ENCODE measurements around the gene KCNAB1. TPM values are rescaled to one million over a fixed set of nuclear protein-coding genes. Genes with fewer than 3 reads are reported as not detected.

Gene KCNAB1
- total and polyA plus RNA-seq, 2 of the 8 experiments (the other 6 are each of a cell fraction or from before 2014, with no cell fraction given): 0.51 to 2.3 TPM

DNA sequence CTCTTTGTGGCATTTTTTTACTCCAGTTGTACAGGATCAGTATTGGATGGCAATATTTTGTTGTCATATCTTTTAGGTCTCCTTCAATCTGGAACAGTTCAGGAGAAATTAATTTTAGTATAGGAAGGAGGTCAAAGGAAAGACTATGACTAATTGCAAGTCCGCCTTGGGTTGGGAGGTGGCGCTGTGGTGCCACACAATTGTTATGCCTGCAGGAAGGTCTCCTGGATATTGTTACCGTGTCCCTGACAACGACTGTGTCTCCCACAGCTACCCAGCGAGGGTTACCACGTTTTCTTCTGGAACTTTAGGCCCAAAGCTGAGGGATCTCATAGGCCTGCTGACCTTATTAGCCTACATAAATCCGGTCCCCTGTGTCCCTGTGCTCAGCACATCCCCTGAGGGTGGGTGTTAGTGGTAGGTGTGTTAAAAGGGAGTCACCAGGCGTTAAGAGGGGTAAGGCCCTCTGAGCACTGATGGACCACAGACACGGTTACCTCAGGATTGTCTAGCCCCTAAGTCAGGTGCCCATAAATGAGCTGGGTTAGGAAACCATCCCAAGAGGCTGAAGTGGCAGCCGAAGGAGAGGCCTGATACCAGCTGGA lies 31.5 kb downstream of the KCNAB1 start:
- no peak for TF ChIP-seq NRF1 (IDR thresholded peaks at IDR 0.05; ENCODE audit: low read depth, low read length)
- no peak for TF ChIP-seq TEAD4 (IDR thresholded peaks at IDR 0.05; ENCODE audit: low read depth, low read length)
- no peak for TF ChIP-seq EZH2 (IDR thresholded peaks at IDR 0.05; ENCODE audit: low read depth, low read length, severe bottlenecking)
- TF ChIP-seq CBX5 (IDR thresholded peaks at IDR 0.05; ENCODE audit: low read depth, low read length): no peak
- TF ChIP-seq TAF1 (IDR thresholded peaks at IDR 0.05; ENCODE audit: low read depth, low read length): no peak
- TF ChIP-seq RAD21 (IDR thresholded peaks at IDR 0.05 in 1 of 2, conservative IDR thresholded peaks at IDR 0.05 in 1 of 2; ENCODE audit: low read depth in 2 of 2, low read length in 2 of 2): peak; percentile 95 to 97
- TF ChIP-seq, protein P1, sequence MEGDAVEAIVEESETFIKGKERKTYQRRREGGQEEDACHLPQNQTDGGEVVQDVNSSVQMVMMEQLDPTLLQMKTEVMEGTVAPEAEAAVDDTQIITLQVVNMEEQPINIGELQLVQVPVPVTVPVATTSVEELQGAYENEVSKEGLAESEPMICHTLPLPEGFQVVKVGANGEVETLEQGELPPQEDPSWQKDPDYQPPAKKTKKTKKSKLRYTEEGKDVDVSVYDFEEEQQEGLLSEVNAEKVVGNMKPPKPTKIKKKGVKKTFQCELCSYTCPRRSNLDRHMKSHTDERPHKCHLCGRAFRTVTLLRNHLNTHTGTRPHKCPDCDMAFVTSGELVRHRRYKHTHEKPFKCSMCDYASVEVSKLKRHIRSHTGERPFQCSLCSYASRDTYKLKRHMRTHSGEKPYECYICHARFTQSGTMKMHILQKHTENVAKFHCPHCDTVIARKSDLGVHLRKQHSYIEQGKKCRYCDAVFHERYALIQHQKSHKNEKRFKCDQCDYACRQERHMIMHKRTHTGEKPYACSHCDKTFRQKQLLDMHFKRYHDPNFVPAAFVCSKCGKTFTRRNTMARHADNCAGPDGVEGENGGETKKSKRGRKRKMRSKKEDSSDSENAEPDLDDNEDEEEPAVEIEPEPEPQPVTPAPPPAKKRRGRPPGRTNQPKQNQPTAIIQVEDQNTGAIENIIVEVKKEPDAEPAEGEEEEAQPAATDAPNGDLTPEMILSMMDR (IDR thresholded peaks at IDR 0.05; ENCODE audit: control extremely low read depth in 1 of 3, insufficient read depth in 1 of 3, low read depth in 1 of 3, low read length in 3 of 3): peak; percentile 90 to 93 (median 91)
- TF ChIP-seq, protein P2, sequence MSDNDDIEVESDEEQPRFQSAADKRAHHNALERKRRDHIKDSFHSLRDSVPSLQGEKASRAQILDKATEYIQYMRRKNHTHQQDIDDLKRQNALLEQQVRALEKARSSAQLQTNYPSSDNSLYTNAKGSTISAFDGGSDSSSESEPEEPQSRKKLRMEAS (IDR thresholded peaks at IDR 0.05): peak; percentile 61
- no peak for TF ChIP-seq TAF7 (optimal IDR thresholded peaks at IDR 0.05; ENCODE audit: borderline replicate concordance, low read depth, low read length)
- POLR2A ChIA-PET (ENCODE audit: partially characterized antibody): interaction anchor here (1.1 kb wide), 1 partner anchor 358 kb away, joined by 3 read pairs; no protein-coding TSS in a partner anchor
- H3K23ac ChIP-seq (ENCODE audit: insufficient read length): no peak overlapping the region
- no peaks in the 10 kb centered on the region for H3K27me3 ChIP-seq (replicated peaks in 1 of 4; ENCODE audit: control insufficient read depth in 3 of 4, extremely low read depth in 1 of 4, insufficient read depth in 3 of 4, low read length in 3 of 4)
- H3K79me2 ChIP-seq (ENCODE audit: control insufficient read depth in 1 of 2, insufficient read depth in 2 of 2, low read length in 2 of 2): no peaks in the 10 kb centered on the region
- no peak overlapping the region for H3K9ac ChIP-seq (replicated peaks in 1 of 4; ENCODE audit: extremely low read depth in 1 of 4, low read depth in 3 of 4, low read length in 3 of 4)
- H2BK15ac ChIP-seq (ENCODE audit: low read length): no peak overlapping the region
- FAIRE-seq (peak; percentile 92), DNase-seq (ENCODE audit: low read depth in 1 of 2, low spot score in 2 of 2) (peak; percentile 63 to 83)
- no peaks in the 10 kb centered on the region for H3K36me3 ChIP-seq (ENCODE audit: control insufficient read depth in 2 of 4, insufficient read depth in 4 of 4, low read length in 3 of 4)
- H2BK12ac ChIP-seq (ENCODE audit: low read depth, low read length): peak overlapping the region; percentile 11; the same call in 1 of the 2 replicates
- H4K91ac ChIP-seq (replicated peaks; ENCODE audit: insufficient read length, low read length): no peak overlapping the region
- no peak overlapping the region for H3K4ac ChIP-seq (replicated peaks; ENCODE audit: insufficient read length, low read depth, low read length)
- no peak overlapping the region for H2AK5ac ChIP-seq (ENCODE audit: low read depth, low read length)
- peaks cover 5 to 6% of the 10 kb centered on the region in 2 experiments for H3K9me3 ChIP-seq (ENCODE audit: insufficient read depth in 2 of 2, low read depth in 1 of 2, low read length in 1 of 2)
- no peak overlapping the region for H3K14ac ChIP-seq (ENCODE audit: insufficient read length)
- H2BK120ac ChIP-seq (replicated peaks; ENCODE audit: low read depth, low read length): no peak overlapping the region
- H2AFZ ChIP-seq (ENCODE audit: low read length): peak overlapping the region; percentile 99
- no peak overlapping the region for H4K5ac ChIP-seq (ENCODE audit: insufficient read length, low read depth, low read length)
- H3K18ac ChIP-seq (ENCODE audit: extremely low read depth, low read length): no peak overlapping the region
- H4K8ac ChIP-seq (ENCODE audit: extremely low read depth, insufficient read depth, low read length): peak overlapping the region; percentile 45; the same call in 1 of the 2 replicates
- H3K4me2 ChIP-seq (ENCODE audit: insufficient read depth in 1 of 2, low read depth in 2 of 2, low read length in 2 of 2): 0 out of 4 replicates have a peak overlapping the region, but pooled peaks of 1 of the 2 experiments have one; percentile 35
- H3K4me1 ChIP-seq (replicated peaks in 1 of 4; ENCODE audit: control insufficient read depth in 3 of 4, insufficient read depth in 4 of 4, low read length in 3 of 4): no peaks in the 10 kb centered on the region
- H3K27ac ChIP-seq (ENCODE audit: low read depth, low read length): no peak overlapping the region
- 32% methylated on average over 9 of the region's 10 CpGs; no CpG with 5 or more reads in 1 of the 2 experiments for WGBS, 2 experiments (ENCODE audit: extremely low coverage in 1 of 2, insufficient coverage in 1 of 2, insufficient read length in 1 of 2, insufficient replicate concordance in 2 of 2, low coverage in 1 of 2, low lambda C conversion rate in 2 of 2, missing lambda C conversion rate in 1 of 2)
- H3K79me1 ChIP-seq (ENCODE audit: low read depth, low read length): no peaks in the 10 kb centered on the region
- H3K23me2 ChIP-seq (ENCODE audit: low read depth, low read length): peaks cover 2% of the 10 kb centered on the region; the same call in 1 of the 2 replicates
- H3K4me3 ChIP-seq (ENCODE audit: extremely low read depth in 1 of 4, insufficient read depth in 2 of 4, low read depth in 3 of 4, low read length in 4 of 4): no peak overlapping the region
- H2BK5ac ChIP-seq (ENCODE audit: low read depth, low read length): no peak overlapping the region
- CTCF ChIA-PET (ENCODE audit: partially characterized antibody): interaction anchor here (0.6 to 10.5 kb wide), 85 partner anchors 8 to 985 kb away, joined by 3 to 138 read pairs (median 5); partner anchors contain the start of genes SSR3 and TIPARP
- H4K20me1 ChIP-seq (replicated peaks in 1 of 2; ENCODE audit: control insufficient read depth in 1 of 2, insufficient read depth in 2 of 2, low read length in 2 of 2): no peaks in the 10 kb centered on the region
- H2BK20ac ChIP-seq (ENCODE audit: low read length): no peak overlapping the region
- no peak overlapping the region for H3K56ac ChIP-seq (replicated peaks; ENCODE audit: insufficient read length, low read depth, low read length)

All from H1 (cell line).